Smooth muscle cell (in vitro differentiated cells): ENCODE measurements around the gene ZBTB11. TPM values are rescaled to one million over a fixed set of nuclear protein-coding genes. Genes with fewer than 3 reads are reported as not detected.
"Not testable (repeated sequence)": the region's sequence is repeated elsewhere in the genome, so short reads cannot be mapped to it uniquely, and the experiment has no call there.

Experiments used
- DNase-seq: peaks from one replicate; lab custom pipeline; 2025; ENCODE audit not compliant: unreplicated experiment; lab: John Stamatoyannopoulos, UW
- H2AFZ ChIP-seq: fragments of 200-600 bp; sonication (generic); 2 replicates; pipeline ENCODE4 v1.6.0; 2016; ENCODE audit warnings: antibody characterized with exemption, low read depth, mild to moderate bottlenecking
- H3F3A ChIP-seq: fragments of 200-600 bp; sonication (generic); 2 replicates; pipeline ENCODE4 v1.6.0; 2017; ENCODE audit warnings: antibody characterized with exemption, low read depth
- H3K27ac ChIP-seq: fragments of 200-600 bp; sonication (generic); 2 replicates; pipeline ENCODE4 v1.5.1; 2016; ENCODE audit warnings: low read depth, mild to moderate bottlenecking
- H3K27me3 ChIP-seq: fragments of 200-600 bp; sonication (generic); 2 replicates; pipeline ENCODE4 v1.6.1; 2016; ENCODE audit warnings: low read depth, mild to moderate bottlenecking
- H3K36me3 ChIP-seq: fragments of 200-600 bp; sonication (generic); 2 replicates; pipeline ENCODE4 v1.5.1; 2016; ENCODE audit warnings: low read depth
- H3K4me1 ChIP-seq: fragments of 200-600 bp; sonication (generic); 2 replicates; pipeline ENCODE4 v1.5.1; 2016; ENCODE audit warnings: low read depth
- H3K4me2 ChIP-seq: fragments of 200-600 bp; sonication (generic); 2 replicates; pipeline ENCODE4 v1.6.0; 2016; ENCODE audit warnings: mild to moderate bottlenecking
- H3K4me3 ChIP-seq: fragments of 200-600 bp; sonication (generic); 2 replicates; pipeline ENCODE4 v1.5.1; 2016; ENCODE audit warnings: mild to moderate bottlenecking
- H3K79me2 ChIP-seq: fragments of 200-600 bp; sonication (generic); 2 replicates; pipeline ENCODE4 v1.6.0; 2016; ENCODE audit warnings: low read depth, mild to moderate bottlenecking
- H3K9ac ChIP-seq: fragments of 200-600 bp; sonication (generic); 2 replicates; pipeline ENCODE4 v1.6.0; 2016; ENCODE audit warnings: low read depth
- H3K9me3 ChIP-seq: fragments of 200-600 bp; sonication (generic); replicated peaks from 2 replicates; pipeline ENCODE4 v1.5.1; 2016; ENCODE audit warnings: low read depth
- H4K20me1 ChIP-seq: fragments of 200-600 bp; sonication (generic); 2 replicates; pipeline ENCODE4 v1.6.0; 2016; ENCODE audit warnings: low read depth
- CTCF ChIP-seq: fragments of 200-600 bp; sonication (generic); IDR thresholded peaks from 2 replicates; pipeline ENCODE4 v1.5.1; 2017; ENCODE audit warnings: borderline replicate concordance, mild to moderate bottlenecking, antibody characterized with exemption; ENCODE audit not compliant: insufficient read depth, poor library complexity, severe bottlenecking
- WGBS: methylation state at CpG from one replicate; pipeline ENCODE4 v1.1.7; 2016; ENCODE audit warnings: low lambda C conversion rate; 5-methylcytosine and 5-hydroxymethylcytosine counted together
- polyA plus RNA-seq: library from polyadenylated mRNA; unstranded; fragments of >200 nt; fragmentation: Nextera tagmentation; extraction: Ambion mirVana; gene quantifications from 2 replicates; pipeline ENCODE4 v1.2.1, GENCODE V29; 2016
- total RNA-seq: library from RNA; depleted of rRNA; stranded (reverse); fragments of >200 nt; gene quantifications from 2 replicates; pipeline ENCODE4 v1.2.3, GENCODE V29; 2014

The ZBTB11 gene
- total and polyA plus RNA-seq, 2 experiments from 2014 or later: 9.1 to 33.7 TPM

- Histone ChIP-seq H3K9ac (no peak overlapping the region), H3K4me2 (no peak overlapping the region), H3K4me3 (no peak overlapping the region), H3K4me1 (no peaks in the 10 kb centered on the region), H3K9me3 (no peaks in the 10 kb centered on the region), H3K36me3 (no peaks in the 10 kb centered on the region), H3K79me2 (no peaks in the 10 kb centered on the region), H4K20me1 (no peaks in the 10 kb centered on the region), H2AFZ (no peak overlapping the region), H3F3A (no peaks in the 10 kb centered on the region), H3K27me3 (no peaks in the 10 kb centered on the region), H3K27ac (no peak overlapping the region)
- no peak for DNase-seq
- 94% methylated on average over 3 of the region's 3 CpGs for WGBS
- no peak for TF ChIP-seq CTCF
These were observed 57.2 kb downstream of the ZBTB11 start for GRCh38 chr3:101619734-101620133.

DNA sequence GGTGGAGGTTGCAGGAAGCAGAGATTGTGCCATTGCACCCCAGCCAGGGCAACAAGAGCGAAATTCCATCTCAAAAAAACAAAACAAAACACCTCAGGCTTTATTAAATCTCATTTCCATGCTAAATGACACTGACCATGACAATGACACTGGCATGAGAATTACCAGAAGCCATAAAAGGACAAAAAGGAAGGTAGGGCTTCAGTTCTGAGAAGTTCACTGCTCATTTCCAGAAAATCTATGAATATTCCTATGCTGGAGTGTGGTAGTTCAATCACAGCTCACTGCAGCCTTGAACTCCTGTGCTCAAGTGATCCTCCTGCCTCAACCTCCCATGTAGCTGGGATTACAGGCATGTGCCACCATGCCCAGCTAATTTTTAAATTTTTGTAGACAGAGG lies 58.2 kb downstream of the ZBTB11 start:
- WGBS: 91% methylated on average over 1 of the region's 1 CpG
- no peak overlapping the region for H2AFZ ChIP-seq
- no peaks in the 10 kb centered on the region for H3K9me3 ChIP-seq
- H3K4me1 ChIP-seq: no peaks in the 10 kb centered on the region
- no peaks in the 10 kb centered on the region for H3F3A ChIP-seq
- H3K27me3 ChIP-seq: no peaks in the 10 kb centered on the region
- no peak overlapping the region for H3K27ac ChIP-seq
- DNase-seq: no peak
- H3K79me2 ChIP-seq: no peaks in the 10 kb centered on the region
- H3K4me2 ChIP-seq: no peak overlapping the region
- no peaks in the 10 kb centered on the region for H4K20me1 ChIP-seq
- no peak overlapping the region for H3K9ac ChIP-seq
- no peaks in the 10 kb centered on the region for H3K36me3 ChIP-seq
- TF ChIP-seq CTCF: no peak
- H3K4me3 ChIP-seq: no peak overlapping the region

DNA sequence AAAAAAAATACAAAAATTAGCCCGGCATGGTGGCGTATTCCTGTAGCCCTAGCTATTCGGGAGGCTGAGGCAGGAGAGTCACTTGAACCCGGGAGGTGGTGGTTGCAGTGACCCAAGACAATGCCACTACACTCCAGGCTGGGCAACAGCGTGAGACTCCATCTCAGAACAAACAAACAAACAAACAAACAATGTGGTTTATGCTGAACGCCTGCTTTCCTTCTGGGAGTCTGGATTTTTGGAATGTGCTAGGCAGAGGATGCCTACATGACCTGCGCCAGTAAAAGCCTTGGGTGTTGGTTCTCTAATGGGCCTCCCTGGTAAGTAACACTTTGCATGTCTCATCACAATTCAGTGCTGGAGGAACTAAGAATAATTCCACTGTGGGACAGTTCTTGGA lies 59.5 kb downstream of the ZBTB11 start:
- no peaks in the 10 kb centered on the region for H3K4me1 ChIP-seq
- DNase-seq: no peak
- H3K4me3 ChIP-seq: no peak overlapping the region
- no peak overlapping the region for H3K4me2 ChIP-seq
- no peak for TF ChIP-seq CTCF
- no peaks in the 10 kb centered on the region for H3K27me3 ChIP-seq
- WGBS: 95% methylated on average over 7 of the region's 7 CpGs
- no peaks in the 10 kb centered on the region for H3F3A ChIP-seq
- no peaks in the 10 kb centered on the region for H3K9me3 ChIP-seq
- H3K9ac ChIP-seq: no peak overlapping the region
- H3K79me2 ChIP-seq: no peaks in the 10 kb centered on the region
- H2AFZ ChIP-seq: no peak overlapping the region
- H3K36me3 ChIP-seq: no peaks in the 10 kb centered on the region
- no peaks in the 10 kb centered on the region for H4K20me1 ChIP-seq
- H3K27ac ChIP-seq: no peak overlapping the region

GRCh38 chr3:101615525-101615924 lies 61.4 kb downstream of the ZBTB11 start:
- 94% methylated on average over 6 of the region's 6 CpGs for WGBS
- DNase-seq: no peak

GRCh38 chr3:101613014-101613413 lies 63.9 kb downstream of the ZBTB11 start:
- H3K36me3 ChIP-seq, H3K9me3 ChIP-seq, H3K9ac ChIP-seq, H3K27ac ChIP-seq, H3K79me2 ChIP-seq, H3K4me1 ChIP-seq, H3K27me3 ChIP-seq, H2AFZ ChIP-seq, H4K20me1 ChIP-seq, H3K4me3 ChIP-seq, DNase-seq, H3K4me2 ChIP-seq, H3F3A ChIP-seq: not testable (repeated sequence)
- WGBS: 89% methylated on average over 9 of the region's 9 CpGs

More at GRCh38 chr3:101615525-101615924, 61.4 kb downstream of the ZBTB11 start:
- Histone ChIP-seq H3K4me1 (no peaks in the 10 kb centered on the region), H3F3A (no peaks in the 10 kb centered on the region), H3K9ac (no peak overlapping the region), H3K4me3 (no peak overlapping the region), H3K4me2 (no peak overlapping the region), H4K20me1 (no peaks in the 10 kb centered on the region), H3K27me3 (no peaks in the 10 kb centered on the region), H3K27ac (no peak overlapping the region), H3K36me3 (no peaks in the 10 kb centered on the region), H3K9me3 (no peaks in the 10 kb centered on the region), H3K79me2 (no peaks in the 10 kb centered on the region), H2AFZ (no peak overlapping the region)
- no peak for TF ChIP-seq CTCF
